ENCODE measurements around the gene TTBK1.

DNA sequence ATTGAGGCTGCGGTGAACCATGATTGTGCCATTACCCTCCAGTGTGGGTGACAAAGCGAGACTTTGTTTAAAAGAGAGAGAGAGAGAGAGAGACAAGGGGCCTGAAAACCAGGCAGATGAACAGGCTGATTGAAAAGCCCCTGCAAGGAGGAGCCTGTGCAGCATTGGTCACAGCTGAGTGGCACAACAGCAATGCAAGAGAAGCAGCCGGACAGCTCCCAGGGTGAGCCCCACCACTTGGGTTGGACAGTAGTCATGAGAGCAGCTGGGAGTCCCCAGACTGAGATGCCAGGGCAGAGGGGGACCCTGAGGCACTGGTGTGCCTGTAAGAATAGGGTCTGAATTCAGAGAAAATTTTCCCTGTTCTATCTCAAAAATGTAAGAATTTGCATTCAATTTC is 24.2 kb upstream of the TTBK1 start:
- TF ChIP-seq, protein P1, sequence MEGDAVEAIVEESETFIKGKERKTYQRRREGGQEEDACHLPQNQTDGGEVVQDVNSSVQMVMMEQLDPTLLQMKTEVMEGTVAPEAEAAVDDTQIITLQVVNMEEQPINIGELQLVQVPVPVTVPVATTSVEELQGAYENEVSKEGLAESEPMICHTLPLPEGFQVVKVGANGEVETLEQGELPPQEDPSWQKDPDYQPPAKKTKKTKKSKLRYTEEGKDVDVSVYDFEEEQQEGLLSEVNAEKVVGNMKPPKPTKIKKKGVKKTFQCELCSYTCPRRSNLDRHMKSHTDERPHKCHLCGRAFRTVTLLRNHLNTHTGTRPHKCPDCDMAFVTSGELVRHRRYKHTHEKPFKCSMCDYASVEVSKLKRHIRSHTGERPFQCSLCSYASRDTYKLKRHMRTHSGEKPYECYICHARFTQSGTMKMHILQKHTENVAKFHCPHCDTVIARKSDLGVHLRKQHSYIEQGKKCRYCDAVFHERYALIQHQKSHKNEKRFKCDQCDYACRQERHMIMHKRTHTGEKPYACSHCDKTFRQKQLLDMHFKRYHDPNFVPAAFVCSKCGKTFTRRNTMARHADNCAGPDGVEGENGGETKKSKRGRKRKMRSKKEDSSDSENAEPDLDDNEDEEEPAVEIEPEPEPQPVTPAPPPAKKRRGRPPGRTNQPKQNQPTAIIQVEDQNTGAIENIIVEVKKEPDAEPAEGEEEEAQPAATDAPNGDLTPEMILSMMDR (IDR thresholded peaks at IDR 0.05): no peak
- TF ChIP-seq POLR2A (IDR thresholded peaks at IDR 0.05): no peak
